ENCODE measurements around the gene PDE6C. TPM values are rescaled to one million over a fixed set of nuclear protein-coding genes. Genes with fewer than 3 reads are reported as not detected.

Gene PDE6C
- total RNA-seq, 4 donors from 2014 or later = not detected

DNA sequence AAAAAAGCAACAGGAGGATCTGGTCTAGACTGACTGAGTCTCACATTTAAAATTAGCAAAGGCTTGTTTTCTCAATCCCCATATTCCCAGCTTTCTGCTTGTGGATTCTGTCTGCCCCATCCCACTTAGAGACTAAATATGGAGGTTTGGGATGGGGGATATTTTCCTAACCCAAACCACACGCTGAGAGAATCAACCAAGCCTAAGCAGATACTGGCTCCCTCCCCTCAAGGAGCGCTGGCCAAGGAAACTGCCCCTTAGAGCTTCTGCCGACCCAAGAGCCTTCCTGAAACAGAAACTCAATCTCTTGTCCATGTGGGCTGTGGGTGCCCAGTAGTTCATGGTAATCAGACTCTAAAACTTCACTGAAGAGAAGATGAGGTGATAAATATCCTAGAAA is 42.0 kb upstream of the PDE6C start:
- 50 to 58% methylated on average over 3 of the region's 3 CpGs for WGBS, 2 donors
- no peak for TF ChIP-seq POLR2A (IDR thresholded peaks at IDR 0.05)
- no peak for TF ChIP-seq CTCF (IDR thresholded peaks at IDR 0.05)
- H3K4me3 ChIP-seq (ENCODE audit: low read depth, poor library complexity, severe bottlenecking) = no peak overlapping the region
- DNase-seq (ENCODE audit: low spot score in 2 of 2) = no peak
- intact Hi-C loops (cut with DNase I; ENCODE audit: low total_unique reads) = no loop called here

DNA sequence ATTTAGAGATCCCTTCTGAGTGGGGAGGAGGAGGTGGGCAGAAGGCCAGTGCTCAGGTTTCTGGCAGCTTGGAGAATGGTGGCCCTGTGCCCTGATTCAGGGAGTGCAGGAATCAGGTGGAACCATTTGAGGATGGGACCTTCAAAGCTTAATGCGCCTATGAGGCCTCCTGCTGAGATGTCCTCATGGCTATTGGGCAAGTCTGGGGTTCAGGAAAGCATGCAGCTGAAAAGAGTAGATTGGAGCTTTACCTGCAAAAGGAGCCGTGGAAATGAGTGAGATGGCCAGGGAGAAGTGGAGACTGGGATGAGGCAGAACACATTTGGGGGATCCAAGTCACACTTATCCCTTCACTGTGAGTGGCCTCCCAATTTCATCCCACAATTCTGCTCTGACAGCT is 39.7 kb upstream of the PDE6C start:
- no peak for TF ChIP-seq CTCF (IDR thresholded peaks at IDR 0.05)
- TF ChIP-seq POLR2A (IDR thresholded peaks at IDR 0.05) = no peak
- DNase-seq (ENCODE audit: low spot score in 2 of 2) = no peak
- intact Hi-C loops (cut with DNase I; ENCODE audit: low total_unique reads) = no loop called here
- 43 to 64% methylated on average over 2 of the region's 2 CpGs for WGBS, 2 donors
- H3K4me3 ChIP-seq (ENCODE audit: low read depth, poor library complexity, severe bottlenecking) = no peak overlapping the region

GRCh38 chr10:93573051-93573909 is 39.1 kb upstream of the PDE6C start:
- WGBS, 2 donors = 29 to 32% methylated on average over 10 of the region's 10 CpGs
- intact Hi-C loops (cut with DNase I; ENCODE audit: low total_unique reads) = no loop called here
- H3K4me3 ChIP-seq (ENCODE audit: low read depth, poor library complexity, severe bottlenecking) = no peak overlapping the region
- TF ChIP-seq CTCF (IDR thresholded peaks at IDR 0.05) = no peak
- no peak for DNase-seq (ENCODE audit: low spot score in 2 of 2)

- WGBS, 2 donors = 57 to 59% methylated on average over 3 of the region's 3 CpGs
- intact Hi-C loops (cut with DNase I; ENCODE audit: low total_unique reads) = no loop called here
- DNase-seq (ENCODE audit: low spot score in 2 of 2) = no peak
- TF ChIP-seq CTCF (IDR thresholded peaks at IDR 0.05) (no peak), POLR2A (IDR thresholded peaks at IDR 0.05) (no peak)
- H3K4me3 ChIP-seq (ENCODE audit: low read depth, poor library complexity, severe bottlenecking) = no peak overlapping the region
Observed at GRCh38 chr10:93573924-93574323, 38.4 kb upstream of the PDE6C start.

DNA sequence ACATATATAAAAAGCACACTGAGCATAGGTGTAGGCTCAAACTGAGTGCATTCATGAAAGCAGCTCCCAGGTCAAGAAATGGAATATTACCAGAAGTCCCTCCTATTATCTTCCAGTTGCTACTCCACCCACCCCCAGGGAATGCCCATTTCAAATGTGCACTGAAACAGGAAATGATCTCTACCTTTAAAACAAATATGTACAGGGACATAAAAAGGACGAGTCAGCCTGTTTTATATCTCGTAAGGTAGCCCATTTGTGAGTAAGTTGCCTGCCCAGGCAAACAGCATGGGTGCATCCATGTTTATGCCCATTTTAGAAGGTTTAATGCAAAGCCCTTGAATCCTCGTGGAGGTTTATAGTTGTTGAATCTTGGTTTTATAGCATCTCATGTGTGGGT is 35.4 kb upstream of the PDE6C start:
- TF ChIP-seq CTCF (IDR thresholded peaks at IDR 0.05) (no peak), POLR2A (IDR thresholded peaks at IDR 0.05) (no peak)
- intact Hi-C loops (cut with DNase I; ENCODE audit: low total_unique reads) = no loop called here
- DNase-seq (ENCODE audit: low spot score in 2 of 2) = no peak
- H3K4me3 ChIP-seq (ENCODE audit: low read depth, poor library complexity, severe bottlenecking) = no peak overlapping the region
- WGBS, 2 donors = 52 to 58% methylated on average over 3 of the region's 3 CpGs

DNA sequence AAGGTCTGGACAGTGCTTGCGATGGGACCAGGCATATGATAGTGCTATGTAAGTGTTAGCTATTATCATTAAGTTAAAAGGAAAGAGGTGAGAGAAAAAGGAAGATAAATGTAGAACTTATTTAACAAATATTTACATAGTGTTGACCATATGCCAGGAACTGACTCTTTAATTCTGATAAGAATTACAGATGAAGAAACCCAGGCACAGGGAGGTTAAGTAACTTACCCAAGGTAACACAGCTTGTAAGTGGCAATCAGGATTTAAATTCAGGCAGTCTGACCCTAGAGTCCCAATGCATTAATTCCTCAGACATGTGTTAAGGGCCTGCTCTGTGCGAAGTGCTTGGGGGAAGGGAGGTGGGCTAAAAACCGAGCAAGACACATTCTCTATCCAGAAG is 34.8 kb upstream of the PDE6C start:
- 80% methylated on average over 3 of the region's 3 CpGs for WGBS, 2 donors
- TF ChIP-seq CTCF (IDR thresholded peaks at IDR 0.05) (no peak), POLR2A (IDR thresholded peaks at IDR 0.05) (no peak)

More for the DNA sequence above, 34.8 kb upstream of the PDE6C start:
- intact Hi-C loops (cut with DNase I; ENCODE audit: low total_unique reads) = no loop called here
- no peak overlapping the region for H3K4me3 ChIP-seq (ENCODE audit: low read depth, poor library complexity, severe bottlenecking)
- DNase-seq (ENCODE audit: low spot score in 2 of 2) = no peak

All from lower leg skin (tissue), 4 donors.